Measurements from ENCODE around the gene NUP205. TPM values are rescaled to one million over a fixed set of nuclear protein-coding genes. Genes with fewer than 3 reads are reported as not detected.

NUP205 gene
- total RNA-seq, 1 donor from 2014 or later: 93.1 TPM

DNA sequence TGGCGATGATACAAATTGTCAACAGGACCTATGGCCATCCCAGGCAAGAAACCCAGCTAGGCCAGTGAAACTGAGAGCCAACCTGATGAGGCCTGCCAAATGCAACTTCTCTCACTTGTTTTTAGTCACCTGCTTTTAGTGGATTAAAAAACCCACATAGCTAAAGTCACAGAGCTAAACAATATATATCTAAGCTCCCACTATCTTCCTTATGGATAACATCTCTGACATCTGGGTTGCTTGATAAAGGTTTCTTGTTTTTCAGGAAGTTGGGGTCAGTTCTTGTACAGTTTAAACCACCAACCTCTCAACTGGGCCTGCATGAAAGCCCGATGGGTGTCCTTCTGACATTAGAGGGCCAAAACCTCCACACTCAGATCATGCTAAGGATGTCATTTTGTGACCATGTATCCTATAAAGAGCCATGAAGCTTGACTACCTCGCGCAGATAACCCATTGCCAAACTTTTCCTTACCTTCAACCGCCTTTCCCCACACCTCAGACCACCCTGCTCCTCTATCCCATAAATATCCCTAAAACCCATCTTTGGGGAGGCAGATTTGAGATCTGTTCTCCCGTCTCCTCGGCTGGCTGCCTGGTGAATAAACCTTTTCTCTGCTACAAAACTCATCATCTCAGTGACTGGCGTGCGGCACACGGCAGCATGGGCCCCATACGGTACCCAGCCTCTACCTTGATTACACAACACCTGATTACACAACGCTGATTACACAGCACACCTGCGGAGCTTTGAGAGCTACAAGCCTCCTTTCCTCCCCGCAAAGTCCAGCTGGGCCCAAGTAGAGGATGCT, 103.8 kb downstream of the NUP205 start:
- Mint-ChIP-seq H3K27me3 (no peaks in the 10 kb centered on the region), H3K27ac (peak overlapping the region; percentile 21), H3K9me3 (ENCODE audit: low read depth) (no peaks in the 10 kb centered on the region), H3K4me1 (ENCODE audit: low read depth) (peaks cover 9% of the 10 kb centered on the region), H3K4me3 (ENCODE audit: low read depth) (peak overlapping the region; percentile 95), H3K36me3 (ENCODE audit: insufficient read depth) (no peaks in the 10 kb centered on the region)
- DNase-seq (ENCODE audit: low spot score, unreplicated experiment): no peak
- TF ChIP-seq, protein P1, sequence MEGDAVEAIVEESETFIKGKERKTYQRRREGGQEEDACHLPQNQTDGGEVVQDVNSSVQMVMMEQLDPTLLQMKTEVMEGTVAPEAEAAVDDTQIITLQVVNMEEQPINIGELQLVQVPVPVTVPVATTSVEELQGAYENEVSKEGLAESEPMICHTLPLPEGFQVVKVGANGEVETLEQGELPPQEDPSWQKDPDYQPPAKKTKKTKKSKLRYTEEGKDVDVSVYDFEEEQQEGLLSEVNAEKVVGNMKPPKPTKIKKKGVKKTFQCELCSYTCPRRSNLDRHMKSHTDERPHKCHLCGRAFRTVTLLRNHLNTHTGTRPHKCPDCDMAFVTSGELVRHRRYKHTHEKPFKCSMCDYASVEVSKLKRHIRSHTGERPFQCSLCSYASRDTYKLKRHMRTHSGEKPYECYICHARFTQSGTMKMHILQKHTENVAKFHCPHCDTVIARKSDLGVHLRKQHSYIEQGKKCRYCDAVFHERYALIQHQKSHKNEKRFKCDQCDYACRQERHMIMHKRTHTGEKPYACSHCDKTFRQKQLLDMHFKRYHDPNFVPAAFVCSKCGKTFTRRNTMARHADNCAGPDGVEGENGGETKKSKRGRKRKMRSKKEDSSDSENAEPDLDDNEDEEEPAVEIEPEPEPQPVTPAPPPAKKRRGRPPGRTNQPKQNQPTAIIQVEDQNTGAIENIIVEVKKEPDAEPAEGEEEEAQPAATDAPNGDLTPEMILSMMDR (IDR thresholded peaks at IDR 0.05; ENCODE audit: unreplicated experiment): no peak

GRCh38 chr7:135662123-135662372, 104.3 kb downstream of the NUP205 start:
- H3K4me3 Mint-ChIP-seq (ENCODE audit: low read depth): peak overlapping the region; percentile 95
- H3K27ac Mint-ChIP-seq: peak overlapping the region; percentile 21
- H3K4me1 Mint-ChIP-seq (ENCODE audit: low read depth): peaks cover 9% of the 10 kb centered on the region
- DNase-seq (ENCODE audit: low spot score, unreplicated experiment): no peak
- TF ChIP-seq, protein P1 (IDR thresholded peaks at IDR 0.05; ENCODE audit: unreplicated experiment): no peak
- peaks cover 2% of the 10 kb centered on the region for H3K36me3 Mint-ChIP-seq (ENCODE audit: insufficient read depth)
- no peaks in the 10 kb centered on the region for H3K27me3 Mint-ChIP-seq
- no peaks in the 10 kb centered on the region for H3K9me3 Mint-ChIP-seq (ENCODE audit: low read depth)

GRCh38 chr7:135662373-135663114, 104.8 kb downstream of the NUP205 start, which contains the start of gene STMP1:
Gene STMP1 (plus strand): TSS chr7:135662514.
- peak; percentile 96 for DNase-seq (ENCODE audit: low spot score, unreplicated experiment)
- no peaks in the 10 kb centered on the region for H3K27me3 Mint-ChIP-seq
- peak within 1 kb of the TSS; percentile 99 for H3K27ac Mint-ChIP-seq
- no peaks in the 10 kb centered on the region for H3K9me3 Mint-ChIP-seq (ENCODE audit: low read depth)
- H3K4me3 Mint-ChIP-seq (ENCODE audit: low read depth): peak within 1 kb of the TSS; percentile 95
- TF ChIP-seq, protein P1 (IDR thresholded peaks at IDR 0.05; ENCODE audit: unreplicated experiment): peak; percentile 73
- peaks cover 2% of the 10 kb centered on the region for H3K36me3 Mint-ChIP-seq (ENCODE audit: insufficient read depth)
- peaks cover 9% of the 10 kb centered on the region for H3K4me1 Mint-ChIP-seq (ENCODE audit: low read depth)

DNA sequence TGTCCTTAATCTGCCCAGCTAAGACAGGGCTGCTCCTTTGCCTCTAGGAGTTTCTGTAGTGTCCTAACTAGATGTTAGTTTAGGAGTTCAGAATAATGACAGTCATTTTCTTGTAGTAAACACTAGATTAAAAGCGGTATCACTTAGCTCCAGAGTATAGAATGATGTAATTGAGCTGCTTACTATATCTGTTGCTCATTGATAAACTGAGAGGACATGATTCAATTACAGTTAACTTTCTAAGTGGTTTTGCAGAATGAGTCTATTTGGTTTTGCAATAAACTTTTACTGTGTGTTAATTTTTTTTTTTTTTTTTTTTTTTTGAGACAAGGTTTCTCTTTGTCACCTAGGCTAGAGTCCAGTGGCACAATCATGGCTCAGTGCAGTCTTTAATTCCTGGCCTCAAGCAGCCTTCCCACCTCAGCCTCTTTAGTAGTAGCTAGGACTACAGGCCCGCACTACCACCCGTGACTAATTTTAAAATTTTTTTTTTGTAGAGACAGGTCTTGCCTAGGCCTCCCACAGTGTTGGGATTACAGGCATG, 106.4 kb downstream of the NUP205 start:
- TF ChIP-seq, protein P1 (IDR thresholded peaks at IDR 0.05; ENCODE audit: unreplicated experiment): no peak
- peak overlapping the region; percentile 95 for H3K4me3 Mint-ChIP-seq (ENCODE audit: low read depth)
- no peaks in the 10 kb centered on the region for H3K9me3 Mint-ChIP-seq (ENCODE audit: low read depth)
- peak overlapping the region; percentile 64 for H3K27ac Mint-ChIP-seq
- H3K27me3 Mint-ChIP-seq: no peaks in the 10 kb centered on the region
- DNase-seq (ENCODE audit: low spot score, unreplicated experiment): no peak
- peaks cover 5% of the 10 kb centered on the region for H3K36me3 Mint-ChIP-seq (ENCODE audit: insufficient read depth)
- H3K4me1 Mint-ChIP-seq (ENCODE audit: low read depth): peaks cover 9% of the 10 kb centered on the region

DNA sequence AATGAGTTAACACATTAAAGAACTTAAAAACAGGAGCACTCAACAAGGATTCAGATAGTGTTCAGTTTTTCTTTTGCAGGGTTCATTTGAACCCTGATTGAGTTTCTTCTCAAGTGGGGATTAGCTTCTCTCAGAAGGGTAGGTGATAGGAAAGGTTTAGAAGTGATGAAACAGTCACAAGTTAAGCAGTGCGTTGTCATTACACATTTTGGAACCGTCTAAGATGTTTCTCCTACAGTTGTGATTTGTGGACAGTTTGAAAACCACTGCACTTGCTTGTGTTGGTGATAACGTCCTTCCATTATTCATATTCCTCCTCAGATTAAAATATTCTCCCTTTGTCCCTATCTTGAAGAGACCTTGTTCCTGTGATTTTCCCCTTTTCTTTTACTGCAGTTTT, 107.3 kb downstream of the NUP205 start:
- DNase-seq (ENCODE audit: low spot score, unreplicated experiment): no peak
- H3K27ac Mint-ChIP-seq: no peak overlapping the region
- H3K4me1 Mint-ChIP-seq (ENCODE audit: low read depth): peaks cover 7% of the 10 kb centered on the region
- no peaks in the 10 kb centered on the region for H3K9me3 Mint-ChIP-seq (ENCODE audit: low read depth)
- H3K36me3 Mint-ChIP-seq (ENCODE audit: insufficient read depth): peaks cover 5% of the 10 kb centered on the region
- no peak overlapping the region for H3K4me3 Mint-ChIP-seq (ENCODE audit: low read depth)
- H3K27me3 Mint-ChIP-seq: no peaks in the 10 kb centered on the region
- TF ChIP-seq, protein P1 (IDR thresholded peaks at IDR 0.05; ENCODE audit: unreplicated experiment): no peak

All from progenitor cell of endocrine pancreas (in vitro differentiated cells).